Measurements from ENCODE around the gene CELA3B.
"Not testable (repeated sequence)": the region's sequence is repeated elsewhere in the genome, so short reads cannot be mapped to it uniquely, and the experiment has no call there.

The CELA3B gene

GRCh38 chr1:22018583-22019559, 42.0 kb downstream of the CELA3B start:
- DNase-seq, result peak; percentile 47 to 73

GRCh38 chr1:22021061-22021460, 44.2 kb downstream of the CELA3B start:
- DNase-seq, result no peak

GRCh38 chr1:22024485-22025367, 47.9 kb downstream of the CELA3B start:
- peak; percentile 45 to 64 for DNase-seq

GRCh38 chr1:22025368-22026155, 48.7 kb downstream of the CELA3B start:
- peak; percentile 78 to 92 for DNase-seq

- no peak for DNase-seq
These were observed 50.1 kb downstream of the CELA3B start for GRCh38 chr1:22026924-22027289.

- no peak for DNase-seq
These were observed 53.2 kb downstream of the CELA3B start for GRCh38 chr1:22030057-22030456.

GRCh38 chr1:22030473-22030872, 53.7 kb downstream of the CELA3B start:
- no peak for DNase-seq

GRCh38 chr1:22031214-22031962, 54.6 kb downstream of the CELA3B start:
- DNase-seq, result peak in 1 of 2 experiments; percentile 36

- not testable (repeated sequence) for DNase-seq
These were observed 58.0 kb downstream of the CELA3B start for GRCh38 chr1:22034834-22035233.

- no peak for DNase-seq
These were observed 60.7 kb downstream of the CELA3B start for GRCh38 chr1:22037520-22037919.

GRCh38 chr1:22038036-22038435, 61.2 kb downstream of the CELA3B start:
- DNase-seq, result no peak

Measured in stimulated activated CD4-positive, alpha-beta T cell treated with anti-CD3 and anti-CD28 coated beads, Interleukin-4, amount 100 ng/mL, for 4 hours (primary cell).